K562 (cell line): Measurements from ENCODE around the gene HYAL1. TPM values are rescaled to one million over a fixed set of nuclear protein-coding genes. Genes with fewer than 3 reads are reported as not detected.

Experiments used
- ATAC-seq: fragments of 200-7000 bp; cut with Tn5 transposase; 3 replicates; pipeline ENCODE4 v1.9.1; 2020; ENCODE audit warnings: moderate library complexity
- BruUV-seq: library from RNA; stranded (reverse); fragments of 400-500 nt; replicated peaks from 2 replicates; lab custom pipeline; 2021; lab: Mats Ljungman, UMichigan
- CTCF ChIA-PET: fragments of 300-600 bp; formaldehyde crosslinking; extraction: SDS; loops from one replicate; lab custom pipeline; 2021; ENCODE audit warnings: low intra/inter-chr PET ratio; lab: Yijun Ruan, JAX
- POLR2A ChIA-PET: fragments of 300-600, 350-650 bp; sonication (Branson Sonifier 250); formaldehyde crosslinking; extraction: SDS; loops from one replicate; lab custom pipeline; 2021; ENCODE audit warnings: antibody characterized with exemption, inconsistent platforms; lab: Yijun Ruan, JAX
- DNase-seq, 4 experiments: peaks; one replicate each; pipeline versions ENCODE4 v3.0.0 to v3.0.0-alpha.2; 2011 to 2018; ENCODE audit warnings: low spot score in 3 of 4, mixed read lengths in 3 of 4; ENCODE audit errors: extremely low read depth in 1 of 4
- FAIRE-seq: peaks from 2 replicates; lab custom pipeline; 2011; peaks lifted over from hg19 to GRCh38; lab: Jason Lieb, UNC
- H2AFZ ChIP-seq: 2 replicates; pipeline ENCODE4 v1.6.0; 2011; ENCODE audit warnings: low read depth, low read length, control low read depth, inconsistent platforms
- H3K27ac ChIP-seq: fragments of 200-600 bp; 3 replicates; pipeline ENCODE4 v1.8.0; 2011; ENCODE audit warnings: low read depth, mild to moderate bottlenecking, control low read depth, inconsistent platforms, low read length, moderate library complexity, mixed read lengths; ENCODE audit errors: extremely low read depth
- H3K27me3 ChIP-seq, 2 experiments: fragments of 300-600 bp in 1 of 2; 2 replicates in 1 of 2; 3 replicates in 1 of 2; pipeline versions ENCODE4 v1.6.0 to v1.8.0; 2011; ENCODE audit warnings: inconsistent platforms in 2 of 2, low read length in 2 of 2, mild to moderate bottlenecking in 1 of 2, mixed read lengths in 1 of 2, moderate library complexity in 1 of 2; ENCODE audit not compliant: control insufficient read depth in 2 of 2, insufficient read depth in 2 of 2
- H3K36me3 ChIP-seq: fragments of 300-600 bp; 3 replicates; pipeline ENCODE4 v1.8.0; 2011; ENCODE audit warnings: mild to moderate bottlenecking, low read length, inconsistent platforms; ENCODE audit not compliant: control insufficient read depth, insufficient read depth
- H3K4me1 ChIP-seq, 2 experiments: fragments of 200-600 bp in 1 of 2; replicated peaks in 1 of 2; 2 replicates in 1 of 2; 3 replicates in 1 of 2; pipeline versions ENCODE4 v1.5.1 to v1.8.0; 2011; ENCODE audit warnings: inconsistent platforms in 2 of 2, low read length in 2 of 2, mild to moderate bottlenecking in 1 of 2, mixed read lengths in 1 of 2, moderate library complexity in 1 of 2; ENCODE audit not compliant: control insufficient read depth in 2 of 2, insufficient read depth in 2 of 2
- H3K4me2 ChIP-seq: 2 replicates; pipeline ENCODE4 v1.6.1; 2011; ENCODE audit warnings: low read length, control low read depth, inconsistent platforms, mixed read lengths; ENCODE audit not compliant: insufficient read depth
- H3K4me3 ChIP-seq: fragments of 200-600 bp; sonication (generic), shearing (Covaris generic); 2 replicates; pipeline ENCODE4 v1.5.1; 2016; ENCODE audit warnings: control low read depth, inconsistent platforms
- H3K79me2 ChIP-seq: fragments of 200-600 bp; 3 replicates; pipeline ENCODE4 v1.8.0; 2011; ENCODE audit warnings: low read length, inconsistent platforms; ENCODE audit not compliant: control insufficient read depth, insufficient read depth
- H3K9ac ChIP-seq, 2 experiments: 2 replicates each; pipeline versions ENCODE4 v1.6.0 to v1.6.1; 2011; ENCODE audit warnings: low read depth in 2 of 2, low read length in 2 of 2, control low read depth in 1 of 2, inconsistent platforms in 1 of 2, mild to moderate bottlenecking in 1 of 2, mixed read lengths in 1 of 2; ENCODE audit not compliant: insufficient read depth in 1 of 2
- H3K9me1 ChIP-seq: one replicate; pipeline ENCODE4 v1.6.0; 2011; ENCODE audit warnings: inconsistent platforms, mild to moderate bottlenecking, low read length, moderate library complexity; ENCODE audit not compliant: control insufficient read depth, insufficient read depth
- H3K9me3 ChIP-seq: replicated peaks from 2 replicates; pipeline ENCODE4 v1.5.1; 2011; ENCODE audit warnings: low read depth, low read length, inconsistent platforms; ENCODE audit not compliant: control insufficient read depth, insufficient read depth
- H4K20me1 ChIP-seq: replicated peaks from 2 replicates; pipeline ENCODE4 v1.6.1; 2011; ENCODE audit warnings: low read length, inconsistent platforms, mixed read lengths; ENCODE audit not compliant: control insufficient read depth, insufficient read depth
- PCBP1 ChIP-seq: fragments of 200-400 bp; formaldehyde crosslinking; IDR thresholded peaks from 2 replicates; pipeline ENCODE4 v1.6.1; 2018; ENCODE audit warnings: mild to moderate bottlenecking, low read depth, low read length; ENCODE audit not compliant: poor library complexity, severe bottlenecking
- ZNF347 ChIP-seq: fragments of 450-650 bp; formaldehyde crosslinking; IDR thresholded peaks from 2 replicates; pipeline ENCODE4 v1.4.0; 2020; ENCODE audit warnings: low read depth, mild to moderate bottlenecking, moderate library complexity
- WGBS: fragments of 100-300 bp; shearing (Covaris generic); methylation state at CpG from one replicate; pipeline ENCODE4 v1.1.6; 2016; ENCODE audit warnings: low coverage, mixed read lengths; ENCODE audit not compliant: insufficient coverage; ENCODE audit errors: missing lambda C conversion rate; 5-methylcytosine and 5-hydroxymethylcytosine counted together
- in situ Hi-C: fragments of 300-500 bp; cut with MboI; formaldehyde crosslinking; loops from 4 replicates; pipeline ENCODE4 v1.15.0; 2018; ENCODE audit warnings: inconsistent platforms, mixed read lengths
- intact Hi-C: fragments of 100-400 bp; cut with micrococcal nuclease; formaldehyde crosslinking; loops from 2 replicates; pipeline ENCODE4 v1.14.2; 2022
- polyA plus RNA-seq, 8 experiments: library from polyadenylated mRNA; depleted of rRNA in 4 of 8; stranded (reverse) in 5 of 8; unstranded in 3 of 8; fragments of >200 nt; fragmentation: Nextera tagmentation in 2 of 8; fragmentation: Illumina TruSeq in 1 of 8; extraction: Ambion mirVana in 2 of 8; extraction: Trizol in 1 of 8; gene quantifications; 2 replicates each; pipeline versions ENCODE4 v1.2.1 to v1.2.3, GENCODE V29; 2011 to 2014; ENCODE audit warnings: inconsistent platforms in 1 of 8, missing spikeins in 1 of 8
- total RNA-seq, 7 experiments: library from RNA; depleted of rRNA in 6 of 7; stranded (reverse); fragments of >200 nt in 6 of 7; fragmentation: Illumina TruSeq in 2 of 7; extraction: Trizol in 2 of 7; gene quantifications; 2 replicates each; pipeline versions ENCODE4 v1.2.1 to v1.2.3, GENCODE V29; 2011 to 2021; ENCODE audit warnings: low replicate concordance in 1 of 7
- TF ChIP-seq, protein P1 (sequence below): sonication (generic); formaldehyde crosslinking; IDR thresholded peaks from 2 replicates; pipeline ENCODE4 v1.8.1; 2023; ENCODE audit warnings: mild to moderate bottlenecking, missing genetic modification reagents

The HYAL1 gene
- total and polyA plus RNA-seq, 9 of the 15 experiments (the other 6 are each of a cell fraction or from before 2014, with no cell fraction given) = 1.4 to 8.5 (median 4.7) TPM

DNA sequence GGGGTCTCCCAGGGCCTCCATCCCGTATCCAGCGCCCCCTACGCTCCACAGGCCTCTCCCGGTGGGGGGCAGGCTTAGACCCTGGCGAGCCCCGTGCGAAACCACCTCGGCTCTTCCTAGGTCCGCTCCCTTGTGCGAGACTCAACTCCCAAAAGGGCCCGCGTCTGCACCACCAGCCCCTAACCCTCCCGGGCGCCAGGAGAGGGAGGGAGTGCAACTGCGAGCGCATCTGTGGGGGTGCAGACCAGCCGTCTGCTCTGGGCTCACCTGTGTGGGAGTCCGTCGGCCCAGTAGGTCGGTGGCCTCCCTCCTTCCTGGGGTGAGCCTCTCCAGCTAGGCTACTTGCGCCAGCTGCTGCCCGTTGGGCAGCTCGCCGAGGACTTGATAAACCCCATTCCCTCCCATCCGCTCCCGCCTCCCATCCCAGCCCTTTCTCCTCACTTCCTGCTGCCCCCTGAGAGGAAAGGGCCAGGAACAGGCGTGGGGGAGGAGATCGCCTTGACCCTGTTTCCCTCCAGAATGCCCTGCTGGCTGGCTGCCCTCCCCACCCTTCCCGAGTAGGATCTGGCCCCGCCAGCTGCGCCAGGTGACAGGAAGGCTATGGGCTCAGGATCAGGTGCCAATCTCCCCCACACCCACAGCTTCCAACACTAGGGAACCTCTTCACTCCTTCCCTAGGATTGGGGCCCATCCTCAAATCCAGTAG, 19.2 kb upstream of the HYAL1 start, which contains the start of gene HYAL2:
HYAL2 (minus strand) TSS at position 360 of the 706 bp plus-strand sequence. CDS start 2,256 bp downstream, outside the sequence.
- no peak for ATAC-seq
- Histone ChIP-seq H3K4me1 (peaks cover 25 to 66% of the 10 kb centered on the region in 2 experiments; a peak in 4 of 5 replicates), H3K79me2 (peaks cover 32% of the 10 kb centered on the region), H3K9me3 (no peaks in the 10 kb centered on the region), H3K9me1 (no peaks in the 10 kb centered on the region), H2AFZ (peak within 1 kb of the TSS; percentile 99), H3K4me2 (peak within 1 kb of the TSS; percentile 90), H3K27me3 (no peaks in the 10 kb centered on the region), H3K27ac (peak within 1 kb of the TSS; percentile 100), H3K4me3 (peak within 1 kb of the TSS; percentile 81), H3K9ac (peak within 1 kb of the TSS; percentile 98), H3K36me3 (peaks cover 42% of the 10 kb centered on the region; the same call in 2 of the 3 replicates), H4K20me1 (no peaks in the 10 kb centered on the region)
- DNase-seq = no peak
- WGBS = 84% methylated on average over 8 of the region's 31 CpGs
- CTCF ChIA-PET = no interaction called here
- in situ Hi-C loops = no loop called here
- no peak for FAIRE-seq
- POLR2A ChIA-PET = no interaction called here
- BruUV-seq = no TSS peak
- TF ChIP-seq, protein P1, sequence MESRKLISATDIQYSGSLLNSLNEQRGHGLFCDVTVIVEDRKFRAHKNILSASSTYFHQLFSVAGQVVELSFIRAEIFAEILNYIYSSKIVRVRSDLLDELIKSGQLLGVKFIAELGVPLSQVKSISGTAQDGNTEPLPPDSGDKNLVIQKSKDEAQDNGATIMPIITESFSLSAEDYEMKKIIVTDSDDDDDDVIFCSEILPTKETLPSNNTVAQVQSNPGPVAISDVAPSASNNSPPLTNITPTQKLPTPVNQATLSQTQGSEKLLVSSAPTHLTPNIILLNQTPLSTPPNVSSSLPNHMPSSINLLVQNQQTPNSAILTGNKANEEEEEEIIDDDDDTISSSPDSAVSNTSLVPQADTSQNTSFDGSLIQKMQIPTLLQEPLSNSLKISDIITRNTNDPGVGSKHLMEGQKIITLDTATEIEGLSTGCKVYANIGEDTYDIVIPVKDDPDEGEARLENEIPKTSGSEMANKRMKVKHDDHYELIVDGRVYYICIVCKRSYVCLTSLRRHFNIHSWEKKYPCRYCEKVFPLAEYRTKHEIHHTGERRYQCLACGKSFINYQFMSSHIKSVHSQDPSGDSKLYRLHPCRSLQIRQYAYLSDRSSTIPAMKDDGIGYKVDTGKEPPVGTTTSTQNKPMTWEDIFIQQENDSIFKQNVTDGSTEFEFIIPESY (CRISPR knock-in tag) = 0 out of 2 replicates have a peak, but pooled peaks have one; percentile 9
- no peak for TF ChIP-seq ZNF347 (CRISPR knock-in tag)
- TF ChIP-seq PCBP1 = peak; percentile 14
- intact Hi-C loops = no loop called here
